ENCODE results near the gene PIMREG. TPM values are rescaled to one million over a fixed set of nuclear protein-coding genes. Genes with fewer than 3 reads are reported as not detected.
A peak's percentile ranks its signal among the peaks of the same experiment; 100 is the strongest.

The PIMREG gene
- total RNA-seq, 3 donors from 2014 or later (not counting 1 experiment from before 2014, with no cell fraction given) = 0.73 to 1.4 (median 0.78) TPM

DNA sequence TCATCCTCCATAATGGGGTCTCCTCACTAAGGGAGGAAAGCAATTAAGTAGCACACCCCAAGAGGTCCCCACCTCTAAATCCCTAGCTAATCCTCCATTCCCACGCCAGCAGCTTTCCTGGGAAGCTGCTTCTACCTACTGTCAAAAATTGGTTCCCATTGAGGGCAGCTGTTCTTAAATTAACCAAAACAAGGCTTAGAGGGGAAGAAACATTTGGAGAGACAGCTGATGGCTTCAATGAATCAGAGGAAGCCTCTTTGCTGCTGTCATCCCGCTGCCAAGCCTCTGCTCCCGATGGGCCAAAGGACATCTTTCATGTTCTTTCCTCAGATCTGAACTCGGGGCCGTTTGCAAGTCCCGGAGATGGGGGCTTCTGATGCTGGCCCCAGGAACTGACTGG, 36.0 kb upstream of the PIMREG start:
- H3K27me3 ChIP-seq (ENCODE audit: control insufficient read depth, insufficient read depth, low read length) = no peaks in the 10 kb centered on the region
- TF ChIP-seq, protein P1, sequence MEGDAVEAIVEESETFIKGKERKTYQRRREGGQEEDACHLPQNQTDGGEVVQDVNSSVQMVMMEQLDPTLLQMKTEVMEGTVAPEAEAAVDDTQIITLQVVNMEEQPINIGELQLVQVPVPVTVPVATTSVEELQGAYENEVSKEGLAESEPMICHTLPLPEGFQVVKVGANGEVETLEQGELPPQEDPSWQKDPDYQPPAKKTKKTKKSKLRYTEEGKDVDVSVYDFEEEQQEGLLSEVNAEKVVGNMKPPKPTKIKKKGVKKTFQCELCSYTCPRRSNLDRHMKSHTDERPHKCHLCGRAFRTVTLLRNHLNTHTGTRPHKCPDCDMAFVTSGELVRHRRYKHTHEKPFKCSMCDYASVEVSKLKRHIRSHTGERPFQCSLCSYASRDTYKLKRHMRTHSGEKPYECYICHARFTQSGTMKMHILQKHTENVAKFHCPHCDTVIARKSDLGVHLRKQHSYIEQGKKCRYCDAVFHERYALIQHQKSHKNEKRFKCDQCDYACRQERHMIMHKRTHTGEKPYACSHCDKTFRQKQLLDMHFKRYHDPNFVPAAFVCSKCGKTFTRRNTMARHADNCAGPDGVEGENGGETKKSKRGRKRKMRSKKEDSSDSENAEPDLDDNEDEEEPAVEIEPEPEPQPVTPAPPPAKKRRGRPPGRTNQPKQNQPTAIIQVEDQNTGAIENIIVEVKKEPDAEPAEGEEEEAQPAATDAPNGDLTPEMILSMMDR (IDR thresholded peaks at IDR 0.05) = no peak
- no peaks in the 10 kb centered on the region for H3K36me3 ChIP-seq (ENCODE audit: control insufficient read depth, insufficient read depth, low read length)
- no peak for ATAC-seq
- Mint-ChIP-seq H3K4me3 (no peak overlapping the region), H3K27me3 (ENCODE audit: low read depth in 2 of 2) (peaks cover 10 to 19% of the 10 kb centered on the region in 2 donors), H3K4me1 (no peaks in the 10 kb centered on the region), H3K36me3 (no peaks in the 10 kb centered on the region), H3K9me3 (no peaks in the 10 kb centered on the region), H3K27ac (no peak overlapping the region)
- no peak overlapping the region for H3K27ac ChIP-seq (ENCODE audit: low read length)
- intact Hi-C loops (cut with micrococcal nuclease) = no loop called here
- H3K9me3 ChIP-seq (ENCODE audit: control insufficient read depth, insufficient read depth, low read length) = no peaks in the 10 kb centered on the region
- 73% methylated on average over 6 of the region's 6 CpGs for WGBS (ENCODE audit: insufficient coverage)
- H3K4me3 ChIP-seq (ENCODE audit: low read length) = no peak overlapping the region
- H3K4me1 ChIP-seq (ENCODE audit: control insufficient read depth, insufficient read depth, low read length) = no peaks in the 10 kb centered on the region
- no peak for DNase-seq

DNA sequence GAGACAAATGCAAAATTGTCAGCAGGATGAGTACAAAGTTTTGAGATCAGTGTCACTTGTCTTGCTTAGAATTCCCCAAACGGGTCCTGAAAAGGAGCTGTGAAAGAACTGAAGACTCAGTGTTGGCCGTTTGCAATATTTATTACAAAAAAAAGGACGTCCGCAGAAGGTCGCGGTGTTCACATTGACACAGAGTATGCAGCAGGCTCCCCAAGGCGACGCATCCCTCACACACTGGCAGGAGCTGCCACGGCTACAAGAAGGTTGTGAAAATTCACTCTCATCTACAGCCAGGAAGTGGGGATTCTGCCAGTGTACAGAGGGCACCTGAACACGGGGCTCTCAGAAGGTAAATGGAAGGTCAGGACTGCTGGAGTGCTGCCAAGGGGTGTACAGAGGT, 35.5 kb upstream of the PIMREG start:
- Histone ChIP-seq H3K4me3 (ENCODE audit: low read length) (no peak overlapping the region), H3K27me3 (ENCODE audit: control insufficient read depth, insufficient read depth, low read length) (no peaks in the 10 kb centered on the region), H3K9me3 (ENCODE audit: control insufficient read depth, insufficient read depth, low read length) (no peaks in the 10 kb centered on the region), H3K4me1 (ENCODE audit: control insufficient read depth, insufficient read depth, low read length) (no peaks in the 10 kb centered on the region), H3K36me3 (ENCODE audit: control insufficient read depth, insufficient read depth, low read length) (no peaks in the 10 kb centered on the region), H3K27ac (ENCODE audit: low read length) (no peak overlapping the region)
- peaks cover 9 to 21% of the 10 kb centered on the region in 2 donors for H3K27me3 Mint-ChIP-seq (ENCODE audit: low read depth in 2 of 2)
- no peak overlapping the region for H3K27ac Mint-ChIP-seq
- no peaks in the 10 kb centered on the region for H3K36me3 Mint-ChIP-seq
- no peaks in the 10 kb centered on the region for H3K9me3 Mint-ChIP-seq
- 82% methylated on average over 10 of the region's 10 CpGs for WGBS (ENCODE audit: insufficient coverage)
- no peak overlapping the region for H3K4me3 Mint-ChIP-seq
- H3K4me1 Mint-ChIP-seq = no peaks in the 10 kb centered on the region
- intact Hi-C loops (cut with micrococcal nuclease) = no loop called here
- TF ChIP-seq, protein P1 (IDR thresholded peaks at IDR 0.05) = no peak
- ATAC-seq = no peak
- DNase-seq = no peak

DNA sequence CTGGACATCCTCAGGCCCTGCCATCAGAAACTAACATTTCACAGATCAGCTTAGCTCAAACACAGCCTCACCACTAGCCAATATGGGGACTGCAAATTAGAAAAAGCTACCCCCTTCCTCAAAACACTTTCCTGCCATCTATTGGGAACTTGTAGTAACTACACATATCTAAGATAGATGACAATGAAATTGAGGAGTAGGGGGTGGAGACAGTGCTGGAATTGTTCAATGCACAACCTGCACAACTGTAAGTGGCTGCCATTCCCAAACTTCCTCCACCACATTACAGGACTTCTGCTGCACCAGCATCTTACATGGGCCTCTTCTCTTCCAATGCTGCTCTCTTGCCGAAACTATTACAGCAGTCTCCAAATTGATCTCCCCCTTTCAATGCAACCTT, 31.2 kb upstream of the PIMREG start:
- no peak overlapping the region for H3K4me3 ChIP-seq (ENCODE audit: low read length)
- intact Hi-C loops (cut with micrococcal nuclease) = no loop called here
- H3K27ac Mint-ChIP-seq = no peak overlapping the region
- TF ChIP-seq, protein P1 (IDR thresholded peaks at IDR 0.05) = no peak
- no peak overlapping the region for H3K27ac ChIP-seq (ENCODE audit: low read length)
- peak in 1 of 3 donors; percentile 29 for ATAC-seq
- no peak overlapping the region for H3K4me3 Mint-ChIP-seq
- H3K4me1 Mint-ChIP-seq = no peaks in the 10 kb centered on the region
- no peaks in the 10 kb centered on the region for H3K36me3 Mint-ChIP-seq
- peak in 1 of 2 donors; percentile 18 for DNase-seq
- H3K36me3 ChIP-seq (ENCODE audit: control insufficient read depth, insufficient read depth, low read length) = no peaks in the 10 kb centered on the region
- no peaks in the 10 kb centered on the region for H3K9me3 Mint-ChIP-seq
- H3K27me3 Mint-ChIP-seq (ENCODE audit: low read depth in 2 of 2) = peaks cover 4 to 12% of the 10 kb centered on the region in 2 donors
- 97% methylated on average over 1 of the region's 1 CpG for WGBS (ENCODE audit: insufficient coverage)
- no peaks in the 10 kb centered on the region for H3K9me3 ChIP-seq (ENCODE audit: control insufficient read depth, insufficient read depth, low read length)
- H3K4me1 ChIP-seq (ENCODE audit: control insufficient read depth, insufficient read depth, low read length) = no peaks in the 10 kb centered on the region
- H3K27me3 ChIP-seq (ENCODE audit: control insufficient read depth, insufficient read depth, low read length) = no peaks in the 10 kb centered on the region

DNA sequence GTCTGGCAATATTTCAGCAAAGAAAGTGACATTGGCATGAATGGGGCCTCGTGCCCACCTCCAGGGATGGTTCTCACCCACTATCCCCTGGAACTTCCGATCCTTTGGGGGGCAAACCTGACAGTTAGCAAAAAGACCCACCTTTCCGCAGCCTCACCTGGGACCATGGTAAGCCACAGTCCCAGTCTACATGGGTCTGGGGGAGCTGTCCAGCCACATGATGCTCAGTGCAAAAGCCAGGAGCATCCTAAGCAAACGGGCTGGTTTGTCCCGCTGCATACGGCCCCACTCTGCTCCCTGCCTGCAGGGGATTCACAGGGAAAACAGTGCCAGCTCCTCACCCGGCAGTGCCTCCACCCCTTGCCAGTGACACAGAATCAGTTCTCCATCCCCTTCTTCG, 28.6 kb upstream of the PIMREG start:
- Mint-ChIP-seq H3K27ac (no peak overlapping the region), H3K4me1 (no peaks in the 10 kb centered on the region), H3K36me3 (no peaks in the 10 kb centered on the region), H3K27me3 (ENCODE audit: low read depth in 2 of 2) (peaks cover 10 to 12% of the 10 kb centered on the region in 2 donors), H3K4me3 (no peak overlapping the region), H3K9me3 (no peaks in the 10 kb centered on the region)
- Histone ChIP-seq H3K27me3 (ENCODE audit: control insufficient read depth, insufficient read depth, low read length) (no peaks in the 10 kb centered on the region), H3K36me3 (ENCODE audit: control insufficient read depth, insufficient read depth, low read length) (no peaks in the 10 kb centered on the region), H3K9me3 (ENCODE audit: control insufficient read depth, insufficient read depth, low read length) (no peaks in the 10 kb centered on the region), H3K4me1 (ENCODE audit: control insufficient read depth, insufficient read depth, low read length) (no peaks in the 10 kb centered on the region), H3K4me3 (ENCODE audit: low read length) (no peak overlapping the region), H3K27ac (ENCODE audit: low read length) (no peak overlapping the region)
- TF ChIP-seq, protein P1 (IDR thresholded peaks at IDR 0.05) = no peak
- WGBS (ENCODE audit: insufficient coverage) = 79% methylated on average over 8 of the region's 8 CpGs
- intact Hi-C loops (cut with micrococcal nuclease) = no loop called here
- ATAC-seq (no peak), DNase-seq (no peak)
